HepG2 (cell line): Measurements from ENCODE around the gene NT5C2. TPM values are rescaled to one million over a fixed set of nuclear protein-coding genes. Genes with fewer than 3 reads are reported as not detected.
A peak's percentile ranks its signal among the peaks of the same experiment; 100 is the strongest.

Source experiments
- HIC2 ChIP-seq: sonication (generic); formaldehyde crosslinking; IDR thresholded peaks from 2 replicates; pipeline ENCODE4 v1.9.0; 2022; ENCODE audit warnings: low read depth, missing genetic modification reagents
- HNF4A ChIP-seq: sonication (generic); formaldehyde crosslinking; IDR thresholded peaks from 2 replicates; pipeline ENCODE4 v1.4.0; 2020; ENCODE audit warnings: missing genetic modification reagents
- MAFF ChIP-seq: IDR thresholded peaks from 2 replicates; pipeline ENCODE4 v1.6.1; 2011; ENCODE audit warnings: low read depth, low read length, improper control_type of control experiment
- NFE2 ChIP-seq: sonication (generic); formaldehyde crosslinking; IDR thresholded peaks from 2 replicates; pipeline ENCODE4 v1.4.0; 2020; ENCODE audit warnings: missing genetic modification reagents
- NFE2L1 ChIP-seq: sonication (generic); formaldehyde crosslinking; IDR thresholded peaks from 2 replicates; pipeline ENCODE4 v1.4.0; 2020; ENCODE audit warnings: missing genetic modification reagents, mild to moderate bottlenecking, borderline replicate concordance
- NFKBIZ ChIP-seq: IDR thresholded peaks from 2 replicates; pipeline ENCODE4 v1.6.1; 2018; ENCODE audit warnings: missing genetic modification reagents, missing compliant biosample characterization
- NFRKB ChIP-seq: fragments of 450-650 bp; IDR thresholded peaks from 2 replicates; pipeline ENCODE4 v1.6.1; 2017
- SALL1 ChIP-seq: sonication (generic); formaldehyde crosslinking; IDR thresholded peaks from 2 replicates; pipeline ENCODE4 v1.8.0; 2022; ENCODE audit warnings: mild to moderate bottlenecking, missing genetic modification reagents
- SOX13 ChIP-seq, 3 experiments: fragments of 450-650 bp in 1 of 3; sonication (generic) in 1 of 3; formaldehyde crosslinking in 1 of 3; IDR thresholded peaks in 2 of 3; conservative IDR thresholded peaks in 1 of 3; 2 replicates each; pipeline versions ENCODE4 v1.5.0 to v1.6.1; 2016 to 2020; ENCODE audit warnings: antibody characterized with exemption in 1 of 3, mild to moderate bottlenecking in 1 of 3, missing compliant biosample characterization in 1 of 3, missing genetic modification reagents in 1 of 3, moderate library complexity in 1 of 3
- THYN1 ChIP-seq: sonication (generic); formaldehyde crosslinking; IDR thresholded peaks from 2 replicates; pipeline ENCODE4 v1.8.1; 2023; ENCODE audit warnings: low read depth, mild to moderate bottlenecking, moderate library complexity, missing genetic modification reagents, borderline replicate concordance
- ZBTB43 ChIP-seq: sonication (generic); formaldehyde crosslinking; conservative IDR thresholded peaks from 2 replicates; pipeline ENCODE4 v1.4.0; 2020; ENCODE audit warnings: missing genetic modification reagents
- ZNF709 ChIP-seq: sonication (generic); formaldehyde crosslinking; IDR thresholded peaks from 2 replicates; pipeline ENCODE4 v1.5.0; 2020; ENCODE audit warnings: mild to moderate bottlenecking, missing genetic modification reagents
- polyA plus RNA-seq, 8 experiments: library from polyadenylated mRNA; depleted of rRNA in 3 of 8; stranded (reverse) in 7 of 8; unstranded in 1 of 8; fragments of >200 nt; fragmentation: Illumina TruSeq in 4 of 8; extraction: Trizol in 4 of 8; gene quantifications; 2 replicates each; pipeline versions ENCODE4 v1.2.1 to v1.2.3, GENCODE V29; 2011 to 2016; ENCODE audit warnings: low read depth in 4 of 8, missing spikeins in 1 of 8, mixed read lengths in 1 of 8; ENCODE audit not compliant: insufficient read depth in 1 of 8
- total RNA-seq, 5 experiments: library from RNA; depleted of rRNA; stranded (reverse); fragments of >200 nt; fragmentation: Illumina TruSeq; extraction: Trizol; gene quantifications; 2 replicates each; pipeline ENCODE4 v1.2.3, GENCODE V29; 2016; ENCODE audit warnings: low read depth in 1 of 5
- TF ChIP-seq, protein P1 (sequence below), 2 experiments: sonication (generic) in 1 of 2; formaldehyde crosslinking in 1 of 2; IDR thresholded peaks; 2 replicates each; pipeline versions ENCODE4 v1.4.0 to v1.6.1; 2018 to 2020; ENCODE audit warnings: missing genetic modification reagents in 2 of 2, borderline replicate concordance in 1 of 2, low read depth in 1 of 2, mild to moderate bottlenecking in 1 of 2, missing biosample characterization in 1 of 2

NT5C2 gene
- total and polyA plus RNA-seq, 2 of the 13 experiments (the other 11 are each of a cell fraction or from before 2014, with no cell fraction given) = 40.6 to 55.2 TPM

- TF ChIP-seq NFE2L1 (CRISPR knock-in tag) = 0 out of 2 replicates have a peak, but pooled peaks have one; percentile 17
- no peak for TF ChIP-seq ZNF709 (CRISPR knock-in tag)
- TF ChIP-seq MAFF = peak; percentile 57
- TF ChIP-seq SALL1 (CRISPR knock-in tag) = peak; percentile 30; the same call in 1 of the 2 replicates
- no peak for TF ChIP-seq THYN1 (CRISPR knock-in tag)
- no peak for TF ChIP-seq ZBTB43 (CRISPR knock-in tag)
- peak; percentile 76; the same call in 1 of the 2 replicates for TF ChIP-seq NFE2 (CRISPR knock-in tag)
- no peak for TF ChIP-seq SOX13 (IDR thresholded peaks at IDR 0.05)
- peak in 1 of 2 experiments; percentile 22; a peak in 1 of 4 replicates for TF ChIP-seq SOX13 (CRISPR knock-in tag; conservative IDR thresholded peaks at IDR 0.05 in 1 of 2, IDR thresholded peaks at IDR 0.05 in 1 of 2)
- TF ChIP-seq NFKBIZ (CRISPR knock-in tag) = no peak
- TF ChIP-seq, protein P1, sequence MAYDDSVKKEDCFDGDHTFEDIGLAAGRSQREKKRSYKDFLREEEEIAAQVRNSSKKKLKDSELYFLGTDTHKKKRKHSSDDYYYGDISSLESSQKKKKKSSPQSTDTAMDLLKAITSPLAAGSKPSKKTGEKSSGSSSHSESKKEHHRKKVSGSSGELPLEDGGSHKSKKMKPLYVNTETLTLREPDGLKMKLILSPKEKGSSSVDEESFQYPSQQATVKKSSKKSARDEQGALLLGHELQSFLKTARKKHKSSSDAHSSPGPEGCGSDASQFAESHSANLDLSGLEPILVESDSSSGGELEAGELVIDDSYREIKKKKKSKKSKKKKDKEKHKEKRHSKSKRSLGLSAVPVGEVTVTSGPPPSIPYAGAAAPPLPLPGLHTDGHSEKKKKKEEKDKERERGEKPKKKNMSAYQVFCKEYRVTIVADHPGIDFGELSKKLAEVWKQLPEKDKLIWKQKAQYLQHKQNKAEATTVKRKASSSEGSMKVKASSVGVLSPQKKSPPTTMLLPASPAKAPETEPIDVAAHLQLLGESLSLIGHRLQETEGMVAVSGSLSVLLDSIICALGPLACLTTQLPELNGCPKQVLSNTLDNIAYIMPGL (CRISPR knock-in tag; IDR thresholded peaks at IDR 0.05; ENCODE audit: borderline replicate concordance in 1 of 2, low read depth in 1 of 2) = no peak
- peak; percentile 12; the same call in 1 of the 2 replicates for TF ChIP-seq HNF4A (CRISPR knock-in tag)
- no peak for TF ChIP-seq NFRKB
- 0 out of 2 replicates have a peak, but pooled peaks have one; percentile 49 for TF ChIP-seq HIC2 (CRISPR knock-in tag)
These were observed 48.4 kb upstream of the NT5C2 start (continued) for GRCh38 chr10:103241262-103242011.
